ENCODE measurements around the gene KRT7.

GRCh38 chr12:52262286-52262685, 29.2 kb downstream of the KRT7 start:
- TF ChIP-seq POLR2A (IDR thresholded peaks at IDR 0.05) (no peak), CTCF (IDR thresholded peaks at IDR 0.05) (no peak), EP300 (IDR thresholded peaks at IDR 0.05) (no peak)

Data from tibial nerve (tissue), 4 donors.